Measurements from ENCODE around the gene PRM3. TPM values are rescaled to one million over a fixed set of nuclear protein-coding genes. Genes with fewer than 3 reads are reported as not detected.

PRM3 gene
- total and polyA plus RNA-seq, 4 donors, result not detected

DNA sequence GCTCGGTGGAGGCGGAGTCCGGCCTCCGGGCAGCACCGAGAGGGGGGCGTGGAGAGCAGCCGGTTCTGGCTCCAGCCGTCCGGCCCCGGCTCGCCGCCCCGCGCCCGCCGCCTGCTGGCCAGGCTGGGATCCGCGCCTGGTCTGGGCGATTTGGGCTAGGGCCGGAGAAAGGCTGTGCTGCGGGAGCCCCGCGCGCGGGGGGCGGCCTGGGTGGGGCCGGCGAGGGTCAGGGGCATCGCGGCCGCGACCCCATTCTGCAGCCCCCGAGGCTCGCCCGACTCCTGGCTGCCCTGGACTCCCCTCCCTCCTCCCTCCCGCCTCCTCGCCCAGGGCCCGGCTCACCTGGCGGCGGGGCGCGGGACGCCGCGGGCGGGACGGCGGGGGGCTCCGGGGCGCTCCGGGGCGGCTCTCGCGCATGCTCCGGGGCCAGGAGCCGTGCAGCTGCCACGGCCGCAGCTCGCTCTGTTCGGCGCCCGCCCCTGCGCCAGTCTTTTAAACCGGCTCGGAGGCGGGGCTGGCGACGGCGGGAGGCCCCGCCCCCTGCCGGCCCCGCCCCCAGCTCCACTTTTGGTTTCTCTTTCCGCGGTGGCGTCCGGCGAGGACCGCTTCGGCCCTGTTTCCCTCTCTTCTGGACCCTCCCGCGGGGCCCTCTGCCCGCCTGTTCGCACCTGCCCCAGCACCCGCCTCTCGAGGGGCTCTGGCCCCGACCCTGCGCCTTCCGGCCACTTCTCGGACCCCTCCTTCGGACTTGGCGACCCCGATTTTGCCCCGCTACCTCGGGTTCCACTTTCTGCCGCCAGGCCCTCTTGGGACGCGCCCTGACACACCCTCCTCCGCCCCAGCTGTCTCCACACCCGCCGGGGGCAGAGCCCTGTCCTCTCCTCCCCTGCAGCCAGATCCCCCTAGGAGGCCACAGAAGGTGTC is 17.4 kb downstream of the PRM3 start, which contains the start of gene SOCS1 (continued):
- peak; percentile 8 for TF ChIP-seq REST (IDR thresholded peaks at IDR 0.05)

DNA sequence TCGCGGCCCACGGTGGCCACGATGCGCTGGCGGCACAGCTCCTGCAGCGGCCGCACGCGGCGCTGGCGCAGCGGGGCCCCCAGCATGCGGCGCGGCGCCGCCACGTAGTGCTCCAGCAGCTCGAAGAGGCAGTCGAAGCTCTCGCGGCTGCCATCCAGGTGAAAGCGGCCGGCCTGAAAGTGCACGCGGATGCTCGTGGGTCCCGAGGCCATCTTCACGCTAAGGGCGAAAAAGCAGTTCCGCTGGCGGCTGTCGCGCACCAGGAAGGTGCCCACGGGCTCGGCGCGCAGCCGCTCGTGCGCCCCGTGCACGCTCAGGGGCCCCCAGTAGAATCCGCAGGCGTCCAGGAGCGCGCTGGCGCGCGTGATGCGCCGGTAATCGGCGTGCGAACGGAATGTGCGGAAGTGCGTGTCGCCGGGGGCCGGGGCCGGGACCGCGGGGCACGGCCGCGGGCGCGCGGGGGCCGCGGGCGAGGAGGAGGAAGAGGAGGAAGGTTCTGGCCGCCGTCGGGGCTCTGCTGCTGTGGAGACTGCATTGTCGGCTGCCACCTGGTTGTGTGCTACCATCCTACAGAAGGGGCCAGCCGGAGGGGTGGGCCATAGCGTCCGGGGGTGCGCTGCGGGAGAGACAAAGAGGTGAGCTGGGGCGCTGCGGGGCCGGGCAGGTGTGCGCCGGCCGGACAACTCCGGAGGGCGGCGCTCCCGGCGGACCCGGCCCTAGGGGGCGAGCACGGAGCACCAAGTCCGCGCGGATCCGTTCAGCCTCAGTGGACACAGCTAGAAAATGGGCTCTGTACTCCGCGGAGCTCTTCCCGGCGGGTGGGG is 18.3 kb downstream of the PRM3 start:
- H3K4me3 ChIP-seq (ENCODE audit: low read depth in 1 of 3, low read length in 3 of 3), result peak overlapping the region; percentile 62 to 76 (median 67)
- H3K9ac ChIP-seq (ENCODE audit: low read depth in 1 of 2, low read length in 2 of 2), result peak overlapping the region in 1 of 2 donors; percentile 42
- TF ChIP-seq FOXA2 (IDR thresholded peaks at IDR 0.05) (no peak), JUND (IDR thresholded peaks at IDR 0.05) (no peak), ZBTB33 (IDR thresholded peaks at IDR 0.05) (no peak), RAD21 (IDR thresholded peaks at IDR 0.05) (no peak), RXRA (IDR thresholded peaks at IDR 0.05) (no peak), HNF4G (IDR thresholded peaks at IDR 0.05) (no peak), HNF4A (conservative IDR thresholded peaks at IDR 0.05) (no peak), YY1 (IDR thresholded peaks at IDR 0.05) (no peak)
- TF ChIP-seq, protein P1, sequence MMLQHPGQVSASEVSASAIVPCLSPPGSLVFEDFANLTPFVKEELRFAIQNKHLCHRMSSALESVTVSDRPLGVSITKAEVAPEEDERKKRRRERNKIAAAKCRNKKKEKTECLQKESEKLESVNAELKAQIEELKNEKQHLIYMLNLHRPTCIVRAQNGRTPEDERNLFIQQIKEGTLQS (IDR thresholded peaks at IDR 0.05), result no peak
- peaks cover 0 to 1% (median 0%) of the 10 kb centered on the region in 4 donors for H3K36me3 ChIP-seq (ENCODE audit: control insufficient read depth in 4 of 4, insufficient read depth in 3 of 4, low read depth in 1 of 4, low read length in 3 of 4)
- 12% methylated on average over 105 of the region's 105 CpGs for WGBS
- H3K9me3 ChIP-seq (ENCODE audit: control insufficient read depth in 4 of 4, low read length in 3 of 4), result no peaks in the 10 kb centered on the region
- no peaks in the 10 kb centered on the region for H3K27me3 ChIP-seq (ENCODE audit: control insufficient read depth in 4 of 4, insufficient read depth in 4 of 4, low read length in 3 of 4)
- peak overlapping the region; percentile 63 to 80 for H3K27ac ChIP-seq (ENCODE audit: low read depth in 1 of 2, low read length in 2 of 2)
- H3K4me1 ChIP-seq (ENCODE audit: control insufficient read depth in 4 of 4, insufficient read depth in 4 of 4, low read length in 3 of 4), result peaks cover 10 to 43% (median 28%) of the 10 kb centered on the region in 4 donors
- DNase-seq (ENCODE audit: low spot score), result no peak
